Skin epidermis (tissue), 12 donors: ENCODE data around the gene NKX2-8.
"Not testable (repeated sequence)": the region's sequence is repeated elsewhere in the genome, so short reads cannot be mapped to it uniquely, and the experiment has no call there.

Source experiments
- H3K27ac ChIP-seq, 21 experiments: fragments of 200-600 bp; sonication (generic) in 11 of 21; one replicate each; pipeline ENCODE4 v1.5.0; 2020; ENCODE audit warnings: mild to moderate bottlenecking in 3 of 21, inconsistent platforms in 2 of 21, moderate library complexity in 2 of 21
- H3K4me3 ChIP-seq, 7 experiments: fragments of 200-600 bp; sonication (generic) in 2 of 7; one replicate each; pipeline ENCODE4 v1.5.0; 2020; ENCODE audit warnings: inconsistent platforms in 2 of 7, mild to moderate bottlenecking in 2 of 7, moderate library complexity in 1 of 7

Gene NKX2-8

DNA sequence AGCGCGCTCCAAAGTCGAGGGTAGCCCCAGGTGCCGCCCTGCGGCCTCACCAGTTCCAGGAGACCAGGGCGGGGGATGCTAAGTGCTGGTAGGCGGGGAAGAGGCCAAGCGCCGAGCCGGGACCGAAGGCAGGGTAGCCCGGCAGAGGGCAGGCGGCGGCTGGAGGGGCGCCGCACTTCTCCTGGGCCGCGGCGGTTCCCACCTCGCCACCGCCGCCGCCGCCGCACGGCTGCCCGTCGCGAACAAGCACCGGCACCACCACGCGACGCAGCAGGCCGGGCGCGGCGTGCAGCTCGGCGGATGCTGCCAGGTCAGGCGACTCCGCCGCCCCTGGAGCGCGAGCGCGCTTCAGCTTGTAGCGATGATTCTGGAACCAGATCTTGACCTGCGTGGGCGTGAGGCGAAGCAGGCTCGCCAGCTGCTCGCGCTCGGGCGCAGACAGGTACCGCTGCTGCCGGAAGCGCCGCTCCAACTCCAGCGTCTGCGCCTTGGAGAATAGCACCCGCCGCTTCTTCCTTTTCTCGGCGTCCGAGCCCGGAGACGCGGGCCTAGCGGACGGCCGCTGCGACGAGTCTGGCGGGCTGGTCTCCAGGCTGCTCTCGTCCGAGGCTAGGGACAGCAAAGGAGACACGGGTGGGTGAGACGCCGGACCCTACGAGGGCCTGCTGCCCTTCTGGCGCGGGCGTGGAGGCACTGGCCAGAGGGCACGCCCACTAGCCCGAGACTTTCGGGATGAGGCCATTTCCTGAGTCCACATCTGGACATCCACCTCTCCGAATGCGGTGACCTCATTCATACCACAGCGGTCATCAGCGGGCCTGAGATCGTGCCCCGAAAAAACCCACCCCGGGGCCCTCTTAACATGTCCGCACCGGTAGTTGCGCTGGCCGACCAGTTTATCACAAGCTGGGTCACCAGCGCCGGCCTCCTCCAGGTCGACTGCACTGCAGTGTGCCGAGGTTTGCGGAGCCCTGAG, 1.3 kb downstream of the NKX2-8 start:
- no peak overlapping the region for H3K27ac ChIP-seq
- H3K4me3 ChIP-seq = peak overlapping the region in 6 of 7 experiments; percentile 15 to 53 (median 31)

DNA sequence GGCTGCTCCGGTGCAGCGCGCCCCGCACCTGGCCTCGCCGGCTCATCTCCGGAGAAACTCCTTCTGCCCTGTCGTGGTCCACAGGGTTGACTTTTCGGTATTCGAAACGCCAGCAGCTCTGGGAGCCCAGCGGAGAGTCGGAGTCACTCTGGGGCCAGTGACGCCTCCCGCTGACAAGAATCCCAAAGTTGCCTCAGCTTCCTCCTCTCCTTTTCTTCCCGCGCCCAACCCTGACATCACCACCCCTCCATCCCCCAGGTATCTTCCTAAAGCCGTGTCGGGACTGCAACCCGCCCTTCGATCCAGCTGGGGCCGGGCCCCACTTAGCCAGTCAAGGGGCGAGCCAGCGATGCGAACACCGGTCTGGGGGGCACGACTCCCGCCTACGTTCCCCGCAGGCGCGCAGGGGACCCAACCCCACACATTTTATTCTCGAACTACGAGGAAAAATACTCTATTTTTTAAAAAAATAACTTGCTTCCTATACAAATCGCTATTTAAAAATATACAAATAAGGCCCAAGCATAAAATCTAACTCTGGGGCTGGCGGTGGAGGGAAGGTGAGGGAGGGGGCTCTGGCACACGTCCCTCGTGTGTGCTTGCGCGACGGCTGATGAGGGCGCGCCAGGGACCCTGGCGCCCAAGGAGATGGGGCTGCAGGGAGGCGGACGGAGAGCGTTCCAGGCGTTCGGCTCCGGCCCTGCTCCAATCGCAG, 2.1 kb downstream of the NKX2-8 start:
- Histone ChIP-seq H3K4me3 (peak overlapping the region in 3 of 7 experiments; percentile 25 to 53 (median 34)), H3K27ac (no peak overlapping the region)

DNA sequence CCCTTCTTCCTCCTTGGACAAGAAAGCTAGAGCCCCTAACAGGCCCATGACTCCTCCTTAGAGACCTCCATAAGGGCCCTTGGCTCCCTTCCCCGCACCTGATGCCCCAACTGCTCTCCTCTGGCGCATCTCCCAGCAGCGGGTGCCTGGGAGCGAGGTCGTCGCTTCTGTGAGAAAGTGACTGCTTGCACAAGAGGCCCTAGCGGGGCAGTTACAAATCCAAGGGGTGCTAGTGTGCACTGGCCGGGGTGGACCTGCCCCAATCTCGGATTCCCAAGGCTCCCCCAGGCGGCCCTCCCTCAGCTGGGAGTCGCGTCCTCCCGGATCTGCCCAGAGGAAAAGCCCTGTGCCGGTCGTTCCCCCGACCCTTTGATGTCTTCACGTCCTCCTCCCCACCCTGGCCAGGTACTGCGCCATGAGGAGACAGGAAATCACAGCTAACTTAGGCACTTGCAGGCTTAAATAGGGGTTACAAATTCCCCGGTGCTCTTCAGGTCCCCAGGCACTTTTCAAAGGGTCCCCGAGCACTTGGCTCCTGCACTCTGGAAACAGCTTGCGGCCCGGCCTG, 2.8 kb downstream of the NKX2-8 start:
- Histone ChIP-seq H3K27ac (no peak overlapping the region), H3K4me3 (no peak overlapping the region)

DNA sequence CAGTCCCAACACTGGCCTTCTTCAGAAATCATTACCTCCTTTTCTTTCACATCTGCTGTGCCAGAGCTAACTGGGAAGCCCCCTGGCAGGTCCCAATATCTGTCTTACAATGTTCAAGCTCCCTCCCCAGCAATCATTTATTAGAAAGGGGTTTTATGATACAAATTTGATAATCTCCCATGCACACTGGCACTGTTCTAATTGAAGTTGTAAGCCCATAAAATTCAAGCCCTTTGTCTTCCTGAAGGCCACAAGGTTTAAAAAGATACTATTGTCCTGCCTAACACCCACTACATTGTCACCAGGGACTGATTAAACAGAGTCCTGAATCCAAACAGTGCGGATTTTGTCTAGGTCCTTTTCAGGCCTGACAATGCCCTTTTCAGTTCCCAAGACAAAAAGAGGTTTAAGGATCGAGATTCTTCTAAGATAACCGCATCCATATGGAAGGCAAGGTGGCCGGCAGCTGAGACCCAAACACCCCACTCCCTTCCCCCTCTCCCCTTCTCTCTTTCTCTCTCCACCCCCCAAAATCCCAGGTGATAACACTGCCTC, 3.3 kb downstream of the NKX2-8 start:
- no peak overlapping the region for H3K27ac ChIP-seq
- H3K4me3 ChIP-seq = no peak overlapping the region

DNA sequence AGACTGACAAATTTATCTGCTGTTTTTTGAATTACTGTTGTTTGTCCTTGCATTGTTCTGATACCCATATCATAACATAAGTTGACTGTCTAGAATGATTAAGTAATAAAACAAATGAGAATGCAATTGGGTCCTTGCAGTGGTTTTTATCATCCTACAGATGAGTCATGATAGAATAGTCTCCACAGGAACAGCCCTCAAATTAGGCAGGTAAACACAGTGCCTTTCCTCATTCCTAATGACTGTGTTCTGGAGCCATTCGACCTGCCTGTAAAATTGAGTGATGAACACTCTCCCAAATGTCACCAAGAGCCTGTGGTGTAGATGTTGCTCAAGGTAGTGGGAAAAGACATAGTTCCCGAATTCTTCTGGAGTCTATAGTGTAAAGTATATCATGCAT, 12.3 kb downstream of the NKX2-8 start:
- H3K4me3 ChIP-seq = no peak overlapping the region

DNA sequence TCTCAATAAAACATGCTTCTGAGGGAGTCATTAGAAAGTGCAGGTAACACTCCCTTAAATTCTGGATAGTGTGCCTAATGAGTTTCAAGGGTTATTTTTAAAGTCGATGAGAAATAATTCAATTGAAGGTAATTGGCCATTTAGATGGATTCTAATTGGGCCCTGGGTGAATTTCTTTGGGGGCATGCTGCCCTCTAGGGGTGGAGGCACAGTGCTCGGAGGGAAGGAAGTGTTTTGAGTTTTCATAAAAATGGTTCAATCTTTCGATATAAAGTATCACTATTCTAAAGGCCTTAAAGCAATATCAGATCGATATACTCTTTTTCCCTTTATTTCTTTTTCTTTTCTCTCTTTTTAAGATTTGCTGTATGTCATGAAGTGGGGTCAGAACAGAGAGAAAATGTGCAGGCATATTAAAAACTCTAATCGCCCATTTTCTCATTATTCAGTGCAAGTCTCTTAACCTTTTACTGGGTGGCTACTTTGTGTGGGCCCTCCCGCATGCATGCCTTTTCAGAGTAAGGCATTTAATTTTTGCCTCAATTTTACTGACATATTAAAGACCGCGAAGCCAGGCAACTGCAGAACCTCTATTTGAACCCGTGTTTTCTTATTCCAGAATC, 25.5 kb downstream of the NKX2-8 start:
- H3K27ac ChIP-seq = no peak overlapping the region
- no peak overlapping the region for H3K4me3 ChIP-seq

More for the DNA sequence above, 12.3 kb downstream of the NKX2-8 start:
- H3K27ac ChIP-seq = no peak overlapping the region

DNA sequence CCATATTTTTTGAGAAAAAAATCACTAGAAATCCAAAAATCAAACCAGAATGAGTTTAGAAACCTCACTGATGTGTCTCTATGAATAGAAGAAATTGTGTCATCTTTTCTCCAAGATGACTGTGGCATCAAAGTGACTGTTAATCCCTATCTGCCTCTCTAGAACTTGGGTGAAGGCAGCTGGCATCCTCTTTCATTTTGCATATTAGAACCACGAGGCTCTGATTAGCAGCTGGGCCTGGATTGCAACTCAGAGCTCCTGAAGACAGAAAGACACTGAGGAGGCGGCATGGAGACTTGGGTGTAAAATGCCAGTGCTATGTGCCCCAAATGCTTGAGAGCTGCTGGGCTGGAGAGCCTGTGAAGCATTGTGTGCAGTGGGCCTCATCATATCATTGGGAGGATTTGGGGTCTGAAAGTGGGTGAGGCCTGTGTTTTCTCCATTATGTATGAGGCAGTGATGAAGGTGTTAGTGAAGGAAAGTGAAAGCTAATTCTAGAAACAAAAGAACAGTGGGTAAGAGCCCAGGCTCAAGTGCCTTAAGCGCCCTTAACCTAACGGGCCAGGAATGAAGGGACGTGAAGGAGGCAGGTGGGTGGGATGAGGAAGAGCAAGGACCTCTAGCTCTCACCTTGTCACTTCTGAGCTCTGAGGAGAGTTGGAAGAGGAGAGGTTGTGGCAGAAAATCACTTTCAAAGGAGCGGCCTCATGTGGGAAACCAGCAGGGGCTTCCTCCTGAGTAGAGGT, 26.2 kb downstream of the NKX2-8 start:
- H3K27ac ChIP-seq = no peak overlapping the region
- no peak overlapping the region for H3K4me3 ChIP-seq

DNA sequence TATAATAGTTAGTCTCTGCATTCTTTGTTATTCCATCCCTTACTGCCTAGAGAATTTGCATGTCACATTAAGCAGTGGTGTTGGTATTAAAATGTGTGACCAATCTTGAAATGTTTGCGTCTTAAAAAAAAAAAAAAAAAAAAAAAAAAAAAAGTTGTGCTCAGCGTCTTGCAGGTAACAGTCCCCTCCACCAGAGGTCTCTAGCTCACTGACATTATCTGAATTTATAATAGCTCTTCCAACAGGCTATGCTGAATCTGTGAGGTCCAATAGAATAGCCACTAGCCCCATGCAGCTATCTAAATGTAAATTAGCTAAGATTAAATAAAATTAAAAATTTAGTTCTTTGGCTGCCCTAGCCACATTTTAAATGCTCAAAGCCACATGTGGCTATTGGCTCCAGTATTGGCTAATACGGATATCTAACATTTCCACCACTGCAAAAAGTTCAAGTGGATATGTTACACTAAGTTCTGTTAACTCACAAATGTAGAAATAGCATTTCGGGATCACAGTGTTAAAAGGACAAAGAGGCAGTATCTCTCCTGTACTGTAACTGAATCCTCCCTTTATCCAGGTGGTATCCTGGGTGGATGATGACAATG, 28.7 kb downstream of the NKX2-8 start:
- Histone ChIP-seq H3K27ac (no peak overlapping the region), H3K4me3 (no peak overlapping the region)

DNA sequence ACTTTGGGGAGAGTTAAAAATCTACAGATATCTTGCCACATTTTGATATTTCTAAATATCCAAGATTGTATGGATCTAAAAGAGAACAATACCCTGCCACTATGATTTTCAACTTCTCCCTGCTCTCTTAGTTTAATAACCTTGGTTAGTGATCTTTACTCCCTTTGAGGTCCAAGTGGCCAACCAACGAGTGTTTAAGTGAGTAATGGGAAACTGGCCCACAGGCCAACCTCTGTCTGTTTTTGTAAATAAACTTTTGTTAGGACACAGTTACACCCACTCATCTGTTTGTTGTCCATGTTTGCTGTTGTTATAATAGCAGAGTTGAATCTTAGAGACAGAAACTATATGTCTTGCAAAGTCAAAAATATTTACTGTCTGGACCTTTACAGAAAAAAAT, 31.5 kb downstream of the NKX2-8 start:
- no peak overlapping the region for H3K4me3 ChIP-seq
- H3K27ac ChIP-seq = no peak overlapping the region

DNA sequence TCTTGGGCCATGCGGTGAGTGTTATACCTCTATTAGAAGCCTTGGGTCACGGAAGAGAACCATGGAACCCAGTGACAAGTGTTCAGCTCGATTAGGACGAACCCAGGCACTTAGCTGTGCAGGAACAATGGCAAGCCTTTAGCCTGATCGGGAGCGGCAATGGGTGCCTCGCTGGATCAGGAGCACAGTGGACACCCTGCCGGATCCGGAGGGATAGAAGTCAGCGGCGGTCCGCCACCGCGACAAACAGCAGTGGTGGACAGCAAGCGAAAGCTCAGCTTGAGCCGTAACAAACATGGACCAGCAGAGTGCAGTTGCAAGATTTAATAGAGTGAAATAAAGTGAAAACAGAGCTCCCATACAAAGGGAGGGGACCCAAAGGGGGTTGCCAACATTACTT, 38.1 kb downstream of the NKX2-8 start:
- not testable (repeated sequence) for H3K4me3 ChIP-seq, H3K27ac ChIP-seq

DNA sequence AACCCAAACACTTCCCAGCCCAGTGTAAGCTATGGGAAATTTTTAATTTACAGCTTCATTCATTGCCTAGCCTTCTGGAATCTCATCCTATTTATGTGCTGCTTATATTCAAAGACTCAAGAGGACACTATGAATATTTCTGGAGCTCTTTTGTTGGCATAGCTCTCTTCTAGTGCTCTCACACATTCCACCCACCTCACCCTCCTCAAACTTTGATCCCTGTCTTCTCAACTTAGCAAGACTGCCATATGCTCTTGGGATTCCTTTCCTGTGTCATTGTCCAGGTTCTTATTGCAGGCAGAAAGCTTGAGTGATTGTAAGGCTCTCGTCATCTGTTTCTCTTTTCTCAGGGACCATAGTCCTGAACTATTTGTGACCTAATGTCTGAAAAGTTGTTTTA, 44.4 kb downstream of the NKX2-8 start:
- Histone ChIP-seq H3K27ac (no peak overlapping the region), H3K4me3 (no peak overlapping the region)
